Right lobe of liver (tissue), 4 donors: ENCODE data around the gene TGFBR1.

Experiments used
- POLR2A ChIP-seq: fragments of 450-650 bp; IDR thresholded peaks from one replicate; pipeline ENCODE4 v1.6.1; 2017; ENCODE audit warnings: antibody characterized with exemption, mild to moderate bottlenecking
- TF ChIP-seq, protein P1 (sequence below), 4 donors: fragments of 200-600 bp in 3 of 4; fragments of 450-650 bp in 1 of 4; IDR thresholded peaks; one replicate each; pipeline versions ENCODE4 v1.5.1 to v1.8.0; 2016 to 2022; ENCODE audit warnings: antibody characterized with exemption in 4 of 4, mild to moderate bottlenecking in 2 of 4
- donor health status: DM: no; HTN: no; CAD: no.
- donor health status: DM: no; HTN: no; CAD: no.
- donor health status: DM: no; HTN: yes; CAD: no.

DNA sequence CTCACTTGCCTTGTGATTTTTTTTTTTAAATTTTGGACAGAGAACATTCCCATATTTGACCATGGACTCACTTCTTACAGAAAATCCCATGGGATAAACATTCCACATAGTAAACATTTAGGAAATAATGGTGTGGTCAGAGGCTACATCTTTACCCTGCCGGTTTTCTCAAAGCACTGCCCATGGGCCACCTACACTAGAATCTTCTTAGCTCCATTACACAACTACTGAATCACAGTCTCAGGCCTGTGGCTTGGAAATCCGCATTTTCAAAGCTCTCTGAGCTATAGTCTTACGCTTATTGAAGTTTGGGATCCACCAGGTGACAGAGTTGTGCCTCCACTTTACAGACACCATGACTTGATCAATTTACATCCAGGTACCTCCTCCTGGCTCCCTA is 77.4 kb downstream of the TGFBR1 start:
- TF ChIP-seq, protein P1, sequence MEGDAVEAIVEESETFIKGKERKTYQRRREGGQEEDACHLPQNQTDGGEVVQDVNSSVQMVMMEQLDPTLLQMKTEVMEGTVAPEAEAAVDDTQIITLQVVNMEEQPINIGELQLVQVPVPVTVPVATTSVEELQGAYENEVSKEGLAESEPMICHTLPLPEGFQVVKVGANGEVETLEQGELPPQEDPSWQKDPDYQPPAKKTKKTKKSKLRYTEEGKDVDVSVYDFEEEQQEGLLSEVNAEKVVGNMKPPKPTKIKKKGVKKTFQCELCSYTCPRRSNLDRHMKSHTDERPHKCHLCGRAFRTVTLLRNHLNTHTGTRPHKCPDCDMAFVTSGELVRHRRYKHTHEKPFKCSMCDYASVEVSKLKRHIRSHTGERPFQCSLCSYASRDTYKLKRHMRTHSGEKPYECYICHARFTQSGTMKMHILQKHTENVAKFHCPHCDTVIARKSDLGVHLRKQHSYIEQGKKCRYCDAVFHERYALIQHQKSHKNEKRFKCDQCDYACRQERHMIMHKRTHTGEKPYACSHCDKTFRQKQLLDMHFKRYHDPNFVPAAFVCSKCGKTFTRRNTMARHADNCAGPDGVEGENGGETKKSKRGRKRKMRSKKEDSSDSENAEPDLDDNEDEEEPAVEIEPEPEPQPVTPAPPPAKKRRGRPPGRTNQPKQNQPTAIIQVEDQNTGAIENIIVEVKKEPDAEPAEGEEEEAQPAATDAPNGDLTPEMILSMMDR (IDR thresholded peaks at IDR 0.05) = no peak
- TF ChIP-seq POLR2A = no peak
